A673 (cell line): Measurements from ENCODE around the gene CCDC82. TPM values are rescaled to one million over a fixed set of nuclear protein-coding genes. Genes with fewer than 3 reads are reported as not detected.
A peak's percentile ranks its signal among the peaks of the same experiment; 100 is the strongest.

ENCODE experiments used
- BruUV-seq: library from RNA; stranded (reverse); fragments of 400-500 nt; replicated peaks from 2 replicates; lab custom pipeline; 2021; lab: Mats Ljungman, UMichigan
- CTCF ChIA-PET: fragments of 300-600 bp; sonication (Branson Sonifier 250); formaldehyde crosslinking; loops from one replicate; lab custom pipeline; 2022; ENCODE audit warnings: antibody characterized with exemption; lab: Charles Lee
- POLR2A ChIA-PET: fragments of 300-600 bp; sonication (Branson Sonifier 250); formaldehyde crosslinking; loops from one replicate; lab custom pipeline; 2022; ENCODE audit warnings: antibody characterized with exemption; ENCODE audit not compliant: low non-redundant PET; lab: Charles Lee
- DNase-seq: peaks from one replicate; pipeline ENCODE4 v3.0.0-alpha.2; 2015; ENCODE audit warnings: low spot score
- H3K27ac ChIP-seq: fragments of 200-600 bp; sonication (generic); 2 replicates; pipeline ENCODE4 v1.5.1; 2016; ENCODE audit warnings: mixed run types, low read depth, mild to moderate bottlenecking, mixed read lengths, antibody characterized with exemption, low read length; ENCODE audit not compliant: poor library complexity, severe bottlenecking
- H3K27me3 ChIP-seq: fragments of 200-600 bp; sonication (generic); replicated peaks from 2 replicates; pipeline ENCODE4 v1.6.1; 2017; ENCODE audit warnings: mixed run types, low read depth, mild to moderate bottlenecking, mixed read lengths, antibody characterized with exemption, low read length; ENCODE audit not compliant: insufficient read depth, poor library complexity
- H3K36me3 ChIP-seq: fragments of 200-600 bp; sonication (generic); 2 replicates; pipeline ENCODE4 v1.6.1; 2016; ENCODE audit warnings: mixed run types, mild to moderate bottlenecking, mixed read lengths, antibody characterized with exemption, low read length; ENCODE audit not compliant: insufficient read depth, poor library complexity, severe bottlenecking
- H3K4me1 ChIP-seq: fragments of 200-600 bp; sonication (generic); 2 replicates; pipeline ENCODE4 v1.6.1; 2017; ENCODE audit warnings: mixed run types, mild to moderate bottlenecking, mixed read lengths, antibody characterized with exemption, low read length; ENCODE audit not compliant: insufficient read depth, poor library complexity, severe bottlenecking
- H3K4me3 ChIP-seq: fragments of 200-600 bp; sonication (generic); 2 replicates; pipeline ENCODE4 v1.5.1; 2016; ENCODE audit warnings: low read depth, mixed run types, mild to moderate bottlenecking, mixed read lengths, low read length; ENCODE audit not compliant: poor library complexity, severe bottlenecking
- H3K9me3 ChIP-seq: fragments of 200-600 bp; sonication (generic); 2 replicates; pipeline ENCODE4 v1.6.1; 2016; ENCODE audit warnings: mixed run types, low read depth, mild to moderate bottlenecking, mixed read lengths, antibody characterized with exemption, low read length; ENCODE audit not compliant: poor library complexity, severe bottlenecking
- CTCF ChIP-seq: fragments of 300-800, 200-600 bp; sonication (generic); conservative IDR thresholded peaks from 2 replicates; pipeline ENCODE4 v1.5.1; 2017; ENCODE audit warnings: low read depth, mild to moderate bottlenecking, antibody characterized with exemption, low read length, moderate library complexity, mixed read lengths
- EZH2 ChIP-seq: fragments of 200-600 bp; sonication (generic); IDR thresholded peaks from 2 replicates; pipeline ENCODE4 v1.6.1; 2017; ENCODE audit warnings: borderline replicate concordance, low read depth, mild to moderate bottlenecking, mixed read lengths, antibody characterized with exemption, low read length; ENCODE audit not compliant: poor library complexity, severe bottlenecking
- intact Hi-C: fragments of 100-400 bp; cut with micrococcal nuclease; formaldehyde crosslinking; loops from one replicate; pipeline ENCODE4 v1.10.0; 2022; ENCODE audit not compliant: unreplicated experiment
- total RNA-seq: library from RNA; stranded (reverse); gene quantifications from 2 replicates; pipeline ENCODE4 v1.2.3, GENCODE V29; 2021

Gene CCDC82
- total RNA-seq, 1 experiment from 2014 or later, result 33.1 TPM

DNA sequence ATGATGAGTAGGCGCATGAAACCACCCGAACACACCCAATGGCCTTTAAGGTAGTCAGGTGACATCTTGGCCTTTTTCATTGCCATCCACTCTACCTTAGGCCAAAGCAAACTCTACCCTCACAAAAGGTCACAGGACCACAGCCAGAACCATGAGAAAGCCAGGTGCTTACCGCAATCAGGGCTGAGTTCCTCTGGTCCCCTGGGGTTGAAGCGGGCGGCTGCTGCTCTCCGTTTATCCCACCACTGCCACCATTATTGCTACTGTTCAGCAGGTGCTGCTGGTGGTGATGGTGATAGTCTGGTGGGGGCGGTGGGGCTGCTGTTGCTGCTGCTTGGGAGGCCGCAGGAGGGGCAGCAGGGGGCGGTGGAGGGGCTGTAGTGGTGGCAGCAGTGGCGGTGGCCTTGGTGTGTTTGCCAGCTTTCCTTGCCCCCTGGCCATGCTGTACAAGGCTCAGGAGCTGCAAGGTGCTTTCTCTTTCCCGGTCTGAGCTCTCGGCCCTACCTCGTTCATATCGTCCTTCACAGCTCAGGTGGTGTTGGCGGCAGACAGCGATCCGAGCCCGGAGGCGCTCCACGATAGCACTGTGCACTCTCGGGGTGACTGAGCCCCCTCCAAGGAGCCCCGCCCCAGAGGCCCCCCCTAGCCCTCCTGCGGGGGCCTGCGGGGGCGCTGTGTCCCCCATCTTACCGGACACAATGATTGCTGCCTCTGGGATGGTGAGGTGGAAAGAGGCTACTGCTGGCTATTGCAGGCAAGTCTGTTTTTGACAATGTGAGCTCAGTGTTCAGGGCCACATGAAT, 48.3 kb downstream of the CCDC82 start:
- H3K4me3 ChIP-seq, result peak overlapping the region; percentile 61
- peaks cover 53% of the 10 kb centered on the region for H3K4me1 ChIP-seq
- no peak for TF ChIP-seq EZH2
- peak; percentile 47; the same call in 1 of the 2 replicates for TF ChIP-seq CTCF
- no TSS peak for BruUV-seq
- H3K27ac ChIP-seq, result no peak overlapping the region
- no peaks in the 10 kb centered on the region for H3K27me3 ChIP-seq
- CTCF ChIA-PET, result interaction anchor here (0.6 to 1.2 kb wide), 4 partner anchors 86 to 295 kb away, joined by 3 to 7 read pairs (median 4); no protein-coding TSS in a partner anchor
- POLR2A ChIA-PET, result interaction anchor here (0.6 kb wide), 1 partner anchor 418 kb away, joined by 13 read pairs; no protein-coding TSS in a partner anchor
- intact Hi-C loops, result loop anchor here (2.0 to 5.0 kb wide), 4 partner anchors 287 to 504 kb away; no protein-coding TSS in a partner anchor
- DNase-seq, result no peak
- no peaks in the 10 kb centered on the region for H3K9me3 ChIP-seq
- no peaks in the 10 kb centered on the region for H3K36me3 ChIP-seq

- Histone ChIP-seq H3K4me3 (no peak overlapping the region), H3K36me3 (no peaks in the 10 kb centered on the region), H3K4me1 (peaks cover 61% of the 10 kb centered on the region), H3K27ac (no peak overlapping the region), H3K27me3 (no peaks in the 10 kb centered on the region), H3K9me3 (no peaks in the 10 kb centered on the region)
- ChIA-PET POLR2A (no interaction called here), CTCF (no interaction called here)
- BruUV-seq, result no TSS peak
- TF ChIP-seq EZH2, result no peak
- no peak for TF ChIP-seq CTCF
- intact Hi-C loops, result loop anchor here (5.0 kb wide), 1 partner anchor 503 kb away; no protein-coding TSS in a partner anchor
- no peak for DNase-seq
Observed at GRCh38 chr11:96340555-96340885, 49.2 kb downstream of the CCDC82 start.

DNA sequence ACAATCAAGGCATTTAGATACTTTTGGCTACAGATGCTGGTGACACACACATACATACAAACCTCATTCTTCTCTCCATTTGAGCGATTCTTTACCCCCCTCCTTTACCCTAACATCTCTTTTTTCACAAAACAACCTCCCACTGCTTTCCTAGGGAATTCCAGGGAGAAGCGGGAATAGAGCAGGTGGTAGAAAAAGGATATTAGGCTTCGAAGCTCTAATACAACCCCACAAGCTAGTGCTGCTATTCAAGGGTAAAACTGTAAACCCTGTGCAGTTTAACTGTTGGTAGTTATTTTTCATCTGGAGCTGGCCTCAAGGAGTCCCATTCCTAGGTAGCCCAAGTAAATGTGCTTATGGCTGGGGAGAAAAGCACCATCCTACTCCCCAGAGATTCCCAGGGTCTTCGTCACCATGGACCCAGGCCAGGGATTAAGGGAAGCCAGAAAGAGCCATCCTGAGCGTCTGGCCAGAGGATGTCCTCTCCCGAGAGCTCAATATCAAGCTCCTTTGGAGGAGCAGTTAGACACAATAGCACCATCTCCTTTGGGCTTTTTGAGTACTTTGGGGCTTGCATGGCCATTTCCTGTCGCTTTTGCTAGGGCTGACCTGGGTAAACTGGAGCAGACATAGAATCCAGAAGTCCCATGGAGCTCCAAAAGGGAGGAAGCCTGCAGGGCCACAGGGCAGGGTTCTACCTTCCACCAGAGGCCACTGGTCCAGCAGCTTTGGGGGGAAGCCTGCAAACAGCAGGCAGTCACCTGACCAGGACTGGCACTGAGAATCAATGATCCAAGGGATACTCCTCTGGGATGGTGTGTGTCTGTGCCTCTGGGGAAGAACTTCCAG, 49.8 kb downstream of the CCDC82 start:
- Histone ChIP-seq H3K9me3 (no peaks in the 10 kb centered on the region), H3K27me3 (no peaks in the 10 kb centered on the region), H3K4me1 (peaks cover 67% of the 10 kb centered on the region), H3K36me3 (no peaks in the 10 kb centered on the region), H3K27ac (peak overlapping the region; percentile 36), H3K4me3 (peak overlapping the region; percentile 13)
- DNase-seq, result no peak
- BruUV-seq, result no TSS peak
- POLR2A ChIA-PET, result interaction anchor here (0.7 kb wide), 1 partner anchor 64 kb away, joined by 3 read pairs; no protein-coding TSS in a partner anchor
- TF ChIP-seq EZH2 (no peak), CTCF (no peak)
- intact Hi-C loops, result loop anchor here (5.0 kb wide), 1 partner anchor 503 kb away; no protein-coding TSS in a partner anchor
- CTCF ChIA-PET, result interaction anchor here (0.6 kb wide), 1 partner anchor 17 kb away, joined by 6 read pairs; no protein-coding TSS in a partner anchor
